Measurements from ENCODE around the gene DAAM2. TPM values are rescaled to one million over a fixed set of nuclear protein-coding genes. Genes with fewer than 3 reads are reported as not detected.

DAAM2 gene
- total and polyA plus RNA-seq, 2 donors (not counting 3 experiments of a cell fraction or from before 2014, with no cell fraction given): 0.42 to 0.44 TPM

DNA sequence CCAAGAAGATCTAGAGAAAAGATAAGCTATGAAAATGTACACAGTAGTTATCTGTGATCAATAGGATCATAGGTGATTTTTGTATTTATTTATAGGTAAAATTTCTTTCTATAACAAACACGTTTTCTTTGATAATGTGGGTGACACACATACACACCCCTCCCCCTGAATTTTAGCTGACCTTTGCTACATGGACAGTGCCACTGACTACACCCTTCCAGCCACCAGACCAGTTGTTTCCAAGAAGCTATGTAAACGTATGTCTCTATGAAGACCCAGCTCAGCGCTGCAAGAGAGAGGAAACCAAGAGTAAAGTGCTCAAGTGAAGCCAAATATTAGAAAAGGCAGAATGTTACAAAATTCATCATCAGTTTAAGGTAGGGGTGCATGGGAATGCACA, 125.8 kb downstream of the DAAM2 start:
- no peak overlapping the region for H3K27ac ChIP-seq (ENCODE audit: insufficient read depth, low read depth, low read length)
- POLR2A ChIA-PET: no interaction called here
- H3K9me1 ChIP-seq (replicated peaks; ENCODE audit: control insufficient read depth, extremely low read depth, insufficient read depth, low read length): no peaks in the 10 kb centered on the region
- DNase-seq (ENCODE audit: low read depth, low spot score): no peak
- H2AFZ ChIP-seq (ENCODE audit: low read depth, low read length): no peak overlapping the region
- H3K9me3 ChIP-seq (replicated peaks; ENCODE audit: control insufficient read depth, insufficient read depth, low read length): no peaks in the 10 kb centered on the region
- no peak overlapping the region for H3K4me3 ChIP-seq (replicated peaks in 1 of 3; ENCODE audit: insufficient read depth in 1 of 3, low read depth in 1 of 3, low read length in 3 of 3)
- intact Hi-C loops (cut with micrococcal nuclease) (no loop called here), dilution Hi-C loops (cut with MboI; ENCODE audit: extremely low pct_ligation_motif_present, low sequenced_read_pairs) (no loop called here)
- no peaks in the 10 kb centered on the region for H4K20me1 ChIP-seq (replicated peaks; ENCODE audit: control insufficient read depth, extremely low read depth, insufficient read depth, low read length)
- H3K27me3 ChIP-seq (ENCODE audit: control insufficient read depth in 2 of 2, insufficient read depth in 2 of 2, low read length in 2 of 2): no peaks in the 10 kb centered on the region
- no peak for FAIRE-seq
- H3K79me2 ChIP-seq (ENCODE audit: control insufficient read depth, insufficient read depth, low read length): no peaks in the 10 kb centered on the region
- TF ChIP-seq, protein P1, sequence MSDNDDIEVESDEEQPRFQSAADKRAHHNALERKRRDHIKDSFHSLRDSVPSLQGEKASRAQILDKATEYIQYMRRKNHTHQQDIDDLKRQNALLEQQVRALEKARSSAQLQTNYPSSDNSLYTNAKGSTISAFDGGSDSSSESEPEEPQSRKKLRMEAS (IDR thresholded peaks at IDR 0.05; ENCODE audit: insufficient read depth, insufficient read length): no peak
- TF ChIP-seq MYC (IDR thresholded peaks at IDR 0.05; ENCODE audit: low read depth, low read length): no peak
- TF ChIP-seq, protein P2, sequence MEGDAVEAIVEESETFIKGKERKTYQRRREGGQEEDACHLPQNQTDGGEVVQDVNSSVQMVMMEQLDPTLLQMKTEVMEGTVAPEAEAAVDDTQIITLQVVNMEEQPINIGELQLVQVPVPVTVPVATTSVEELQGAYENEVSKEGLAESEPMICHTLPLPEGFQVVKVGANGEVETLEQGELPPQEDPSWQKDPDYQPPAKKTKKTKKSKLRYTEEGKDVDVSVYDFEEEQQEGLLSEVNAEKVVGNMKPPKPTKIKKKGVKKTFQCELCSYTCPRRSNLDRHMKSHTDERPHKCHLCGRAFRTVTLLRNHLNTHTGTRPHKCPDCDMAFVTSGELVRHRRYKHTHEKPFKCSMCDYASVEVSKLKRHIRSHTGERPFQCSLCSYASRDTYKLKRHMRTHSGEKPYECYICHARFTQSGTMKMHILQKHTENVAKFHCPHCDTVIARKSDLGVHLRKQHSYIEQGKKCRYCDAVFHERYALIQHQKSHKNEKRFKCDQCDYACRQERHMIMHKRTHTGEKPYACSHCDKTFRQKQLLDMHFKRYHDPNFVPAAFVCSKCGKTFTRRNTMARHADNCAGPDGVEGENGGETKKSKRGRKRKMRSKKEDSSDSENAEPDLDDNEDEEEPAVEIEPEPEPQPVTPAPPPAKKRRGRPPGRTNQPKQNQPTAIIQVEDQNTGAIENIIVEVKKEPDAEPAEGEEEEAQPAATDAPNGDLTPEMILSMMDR (IDR thresholded peaks at IDR 0.05; ENCODE audit: extremely low read depth in 1 of 2, insufficient read depth in 1 of 2, low read depth in 1 of 2, low read length in 2 of 2): no peak
- no peak for TF ChIP-seq JUN (IDR thresholded peaks at IDR 0.05; ENCODE audit: borderline replicate concordance, insufficient read depth, insufficient read length, low read depth)
- H3K9ac ChIP-seq (replicated peaks; ENCODE audit: extremely low read depth, insufficient read depth, low read length): no peak overlapping the region
- H3K4me2 ChIP-seq (ENCODE audit: insufficient read depth, low read length): no peak overlapping the region
- BruUV-seq (replicated peaks): no TSS peak
- H3K36me3 ChIP-seq (ENCODE audit: control insufficient read depth in 2 of 2, extremely low read depth in 1 of 2, insufficient read depth in 2 of 2, low read length in 2 of 2): peaks cover 0 to 4% of the 10 kb centered on the region in 2 experiments
- no peaks in the 10 kb centered on the region for H3K4me1 ChIP-seq (ENCODE audit: control insufficient read depth, extremely low read depth, insufficient read depth, low read length)
- CTCF ChIA-PET: no interaction called here

DNA sequence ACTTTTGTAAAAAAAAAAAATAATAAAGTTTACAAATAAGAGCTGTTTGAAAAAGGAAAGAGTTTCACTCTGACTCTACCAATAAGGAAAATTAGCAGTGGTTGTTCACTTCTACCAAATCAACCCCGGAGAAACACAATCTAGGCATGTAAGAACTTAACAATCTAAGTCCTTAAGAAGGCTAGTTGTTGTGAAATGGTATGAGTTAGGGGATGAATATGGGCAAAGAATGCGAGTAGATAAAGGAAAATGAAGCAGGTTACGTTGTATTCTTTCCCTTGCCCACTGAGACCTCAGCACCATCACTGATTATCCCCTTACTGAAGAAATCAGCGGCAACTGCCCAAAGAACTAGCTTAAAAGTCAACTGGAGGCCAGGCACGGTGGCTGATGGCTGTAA, 126.7 kb downstream of the DAAM2 start:
- no peak overlapping the region for H3K4me2 ChIP-seq (ENCODE audit: insufficient read depth, low read length)
- DNase-seq (ENCODE audit: low read depth, low spot score): no peak
- no peak overlapping the region for H3K4me3 ChIP-seq (replicated peaks in 1 of 3; ENCODE audit: insufficient read depth in 1 of 3, low read depth in 1 of 3, low read length in 3 of 3)
- H3K36me3 ChIP-seq (ENCODE audit: control insufficient read depth in 2 of 2, extremely low read depth in 1 of 2, insufficient read depth in 2 of 2, low read length in 2 of 2): peaks cover 0 to 4% of the 10 kb centered on the region in 2 experiments
- TF ChIP-seq POLR2AphosphoS5 (IDR thresholded peaks at IDR 0.05; ENCODE audit: insufficient read depth, low read depth, low read length) (no peak), POLR2A (IDR thresholded peaks at IDR 0.05; ENCODE audit: low read depth, low read length) (no peak), FOS (IDR thresholded peaks at IDR 0.05; ENCODE audit: borderline replicate concordance, insufficient read depth, low read length) (no peak), JUN (IDR thresholded peaks at IDR 0.05; ENCODE audit: borderline replicate concordance, insufficient read depth, insufficient read length, low read depth) (no peak), EZH2 (IDR thresholded peaks at IDR 0.05; ENCODE audit: borderline replicate concordance, low read depth, low read length, severe bottlenecking) (no peak), MYC (IDR thresholded peaks at IDR 0.05; ENCODE audit: low read depth, low read length) (no peak), GATA2 (IDR thresholded peaks at IDR 0.05; ENCODE audit: insufficient read depth, insufficient read length, low read depth, low read length) (no peak)
- TF ChIP-seq, protein P1 (IDR thresholded peaks at IDR 0.05; ENCODE audit: insufficient read depth, insufficient read length): no peak
- TF ChIP-seq, protein P2 (IDR thresholded peaks at IDR 0.05; ENCODE audit: extremely low read depth in 1 of 2, insufficient read depth in 1 of 2, low read depth in 1 of 2, low read length in 2 of 2): no peak
- H3K27me3 ChIP-seq (ENCODE audit: control insufficient read depth in 2 of 2, insufficient read depth in 2 of 2, low read length in 2 of 2): no peaks in the 10 kb centered on the region
- H3K9me3 ChIP-seq (replicated peaks; ENCODE audit: control insufficient read depth, insufficient read depth, low read length): no peaks in the 10 kb centered on the region
- FAIRE-seq: no peak
- H4K20me1 ChIP-seq (replicated peaks; ENCODE audit: control insufficient read depth, extremely low read depth, insufficient read depth, low read length): no peaks in the 10 kb centered on the region
- no TSS peak for BruUV-seq (replicated peaks)
- H3K27ac ChIP-seq (ENCODE audit: insufficient read depth, low read depth, low read length): no peak overlapping the region
- CTCF ChIA-PET: interaction anchor here (0.7 kb wide), 1 partner anchor 15 kb away, joined by 3 read pairs; no protein-coding TSS in a partner anchor
- POLR2A ChIA-PET: no interaction called here
- H2AFZ ChIP-seq (ENCODE audit: low read depth, low read length): no peak overlapping the region
- H3K4me1 ChIP-seq (ENCODE audit: control insufficient read depth, extremely low read depth, insufficient read depth, low read length): no peaks in the 10 kb centered on the region
- no peak overlapping the region for H3K9ac ChIP-seq (replicated peaks; ENCODE audit: extremely low read depth, insufficient read depth, low read length)
- dilution Hi-C loops (cut with MboI; ENCODE audit: extremely low pct_ligation_motif_present, low sequenced_read_pairs): no loop called here
- no peaks in the 10 kb centered on the region for H3K9me1 ChIP-seq (replicated peaks; ENCODE audit: control insufficient read depth, extremely low read depth, insufficient read depth, low read length)
- intact Hi-C loops (cut with micrococcal nuclease): no loop called here
- H3K79me2 ChIP-seq (ENCODE audit: control insufficient read depth, insufficient read depth, low read length): no peaks in the 10 kb centered on the region
